WTC11 (cell line): ENCODE measurements around the gene RABL6. TPM values are rescaled to one million over a fixed set of nuclear protein-coding genes. Genes with fewer than 3 reads are reported as not detected.

Experiments
- ATAC-seq: fragments of 200-7000 bp; cut with Tn5 transposase; 2 replicates; pipeline ENCODE4 v1.10.0; 2021; ENCODE audit warnings: mild to moderate bottlenecking, moderate library complexity
- CTCF ChIA-PET: fragments of 300-600 bp; sonication (Branson Sonifier 250); formaldehyde crosslinking; loops from one replicate; lab custom pipeline; 2021; ENCODE audit warnings: antibody characterized with exemption; lab: Charles Lee
- POLR2A ChIA-PET: fragments of 350-600 bp; sonication (Branson Sonifier 250); formaldehyde crosslinking; loops from one replicate; lab custom pipeline; 2021; ENCODE audit warnings: antibody characterized with exemption; lab: Charles Lee
- DNase-seq: peaks from one replicate; pipeline ENCODE4 v3.0.0; 2021; ENCODE audit warnings: low spot score
- H3K27ac Mint-ChIP-seq: 2 replicates; pipeline ENCODE4 v1.8.0; 2021; ENCODE audit warnings: mixed read lengths
- H3K27me3 Mint-ChIP-seq: 2 replicates; pipeline ENCODE4 v1.8.0; 2021; ENCODE audit warnings: low read depth, mild to moderate bottlenecking, moderate library complexity, mixed read lengths
- H3K36me3 Mint-ChIP-seq: 2 replicates; pipeline ENCODE4 v1.8.0; 2021; ENCODE audit warnings: mixed read lengths
- H3K4me1 Mint-ChIP-seq: 2 replicates; pipeline ENCODE4 v1.8.0; 2022; ENCODE audit warnings: mixed read lengths
- H3K4me3 Mint-ChIP-seq: 2 replicates; pipeline ENCODE4 v1.8.0; 2021; ENCODE audit warnings: mild to moderate bottlenecking, moderate library complexity, mixed read lengths
- H3K9me3 Mint-ChIP-seq: 2 replicates; pipeline ENCODE4 v1.8.0; 2021; ENCODE audit warnings: mixed read lengths
- AR ChIP-seq: fragments of 250-450 bp; sonication (Bioruptor Pico); IDR thresholded peaks from 2 replicates; pipeline ENCODE4 v1.9.0; 2021; ENCODE audit warnings: mild to moderate bottlenecking
- CREB1 ChIP-seq: sonication (generic); formaldehyde crosslinking; IDR thresholded peaks from 2 replicates; pipeline ENCODE4 v1.8.0; 2023; ENCODE audit warnings: mild to moderate bottlenecking, missing genetic modification reagents
- FOXP1 ChIP-seq: sonication (generic); formaldehyde crosslinking; IDR thresholded peaks from 2 replicates; pipeline ENCODE4 v1.8.0; 2022; ENCODE audit warnings: missing genetic modification reagents, mild to moderate bottlenecking, moderate library complexity, borderline replicate concordance
- GABPB1 ChIP-seq: sonication (generic); formaldehyde crosslinking; IDR thresholded peaks from 2 replicates; pipeline ENCODE4 v1.8.1; 2023; ENCODE audit warnings: mild to moderate bottlenecking, missing genetic modification reagents
- JAZF1 ChIP-seq: fragments of 250-450 bp; sonication (Bioruptor Pico); IDR thresholded peaks from 2 replicates; pipeline ENCODE4 v1.9.0; 2021; ENCODE audit warnings: moderate library complexity, mild to moderate bottlenecking, inconsistent platforms
- RELA ChIP-seq: sonication (generic); formaldehyde crosslinking; IDR thresholded peaks from 2 replicates; pipeline ENCODE4 v1.8.1; 2022; ENCODE audit warnings: missing genetic modification reagents, mild to moderate bottlenecking, borderline replicate concordance
- TCF7 ChIP-seq: sonication (generic); formaldehyde crosslinking; IDR thresholded peaks from 2 replicates; pipeline ENCODE4 v1.8.0; 2022; ENCODE audit warnings: mild to moderate bottlenecking, low read depth, missing genetic modification reagents, moderate library complexity
- ZBTB21 ChIP-seq: sonication (generic); formaldehyde crosslinking; IDR thresholded peaks from 2 replicates; pipeline ENCODE4 v1.8.1; 2023; ENCODE audit warnings: mild to moderate bottlenecking, missing genetic modification reagents, borderline replicate concordance
- ZNF121 ChIP-seq: sonication (generic); formaldehyde crosslinking; IDR thresholded peaks from 2 replicates; pipeline ENCODE4 v1.8.0; 2023; ENCODE audit warnings: missing genetic modification reagents
- ZNF219 ChIP-seq: sonication (generic); formaldehyde crosslinking; IDR thresholded peaks from 2 replicates; pipeline ENCODE4 v1.8.0; 2023; ENCODE audit warnings: missing genetic modification reagents, mild to moderate bottlenecking, borderline replicate concordance
- ZNF232 ChIP-seq: sonication (generic); formaldehyde crosslinking; IDR thresholded peaks from 2 replicates; pipeline ENCODE4 v1.8.0; 2022; ENCODE audit warnings: mild to moderate bottlenecking, missing genetic modification reagents
- ZNF416 ChIP-seq: fragments of 250-450 bp; sonication (Bioruptor Pico); IDR thresholded peaks from 2 replicates; pipeline ENCODE4 v1.9.0; 2021; ENCODE audit warnings: mild to moderate bottlenecking, inconsistent platforms
- ZNF532 ChIP-seq: fragments of 250-450 bp; sonication (Bioruptor Pico); IDR thresholded peaks from 2 replicates; pipeline ENCODE4 v1.9.0; 2021; ENCODE audit warnings: mild to moderate bottlenecking, borderline replicate concordance
- total RNA-seq: library from RNA; stranded (reverse); gene quantifications from 3 replicates; pipeline ENCODE4 v1.2.3, GENCODE V29; 2021
- TF ChIP-seq, protein P1 (sequence below): sonication (generic); formaldehyde crosslinking; IDR thresholded peaks from 2 replicates; pipeline ENCODE4 v1.8.0; 2022; ENCODE audit warnings: missing genetic modification reagents
- TF ChIP-seq, protein P2 (sequence below): fragments of 250-450 bp; sonication (Bioruptor Pico); IDR thresholded peaks from 2 replicates; pipeline ENCODE4 v1.9.0; 2021; ENCODE audit warnings: moderate library complexity, mild to moderate bottlenecking, inconsistent platforms, borderline replicate concordance
- TF ChIP-seq, protein P3 (sequence below): sonication (generic); formaldehyde crosslinking; conservative IDR thresholded peaks from 2 replicates; pipeline ENCODE4 v1.8.1; 2022; ENCODE audit warnings: mild to moderate bottlenecking, missing genetic modification reagents

The RABL6 gene
- total RNA-seq, 1 experiment from 2014 or later: 171 TPM

- Mint-ChIP-seq H3K27me3 (peaks cover 7% of the 10 kb centered on the region), H3K9me3 (peaks cover 6% of the 10 kb centered on the region), H3K4me3 (no peak overlapping the region), H3K4me1 (peaks cover 4% of the 10 kb centered on the region), H3K27ac (no peak overlapping the region), H3K36me3 (peaks cover 26% of the 10 kb centered on the region)
- TF ChIP-seq ZNF232 (CRISPR knock-in tag): no peak
- TF ChIP-seq FOXP1 (CRISPR knock-in tag): 0 out of 2 replicates have a peak, but pooled peaks have one; percentile 44
- TF ChIP-seq TCF7: 0 out of 2 replicates have a peak, but pooled peaks have one; percentile 25
- ChIA-PET POLR2A (no interaction called here), CTCF (no interaction called here)
- DNase-seq (no peak), ATAC-seq (no peak)
Observed at GRCh38 chr9:136862849-136863622, 55.3 kb downstream of the RABL6 start.

DNA sequence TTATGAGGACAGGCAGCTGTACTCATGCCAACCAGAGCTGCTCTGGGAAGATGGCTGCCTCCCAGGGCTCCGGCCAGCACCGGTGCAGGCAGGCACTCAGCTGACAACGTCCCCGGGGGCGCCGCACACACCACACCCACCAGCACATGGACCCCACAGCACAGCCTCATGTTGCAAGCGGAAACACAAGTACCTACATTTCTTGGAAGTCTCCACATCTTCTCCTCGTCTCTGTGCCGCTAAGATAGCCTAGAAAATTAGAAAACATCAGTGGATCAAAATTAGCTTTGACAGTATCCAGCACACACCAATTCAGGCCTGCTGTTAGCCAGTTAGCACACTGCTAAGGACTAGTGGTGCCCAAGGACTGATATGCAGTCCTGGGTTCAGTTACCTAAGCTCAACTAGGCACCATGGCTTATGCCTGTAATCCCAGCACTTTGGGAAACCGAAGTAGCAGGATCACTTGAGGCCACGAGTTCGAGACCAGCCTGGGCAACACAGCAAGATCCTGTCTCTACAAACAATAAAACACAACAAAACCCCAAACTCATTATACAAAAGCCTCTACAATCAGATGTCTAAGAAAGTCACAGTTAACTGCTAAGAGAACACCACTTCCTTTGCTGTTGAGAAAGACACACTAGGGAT is 56.0 kb downstream of the RABL6 start:
- H3K9me3 Mint-ChIP-seq: peaks cover 13% of the 10 kb centered on the region
- ChIA-PET POLR2A (no interaction called here), CTCF (no interaction called here)
- no peak for DNase-seq
- no peak for ATAC-seq
- no peak overlapping the region for H3K4me3 Mint-ChIP-seq
- peaks cover 34% of the 10 kb centered on the region for H3K36me3 Mint-ChIP-seq
- H3K27ac Mint-ChIP-seq: no peak overlapping the region
- peaks cover 4% of the 10 kb centered on the region for H3K4me1 Mint-ChIP-seq
- H3K27me3 Mint-ChIP-seq: peaks cover 7% of the 10 kb centered on the region
- no peak for TF ChIP-seq ZNF532
- TF ChIP-seq, protein P1, sequence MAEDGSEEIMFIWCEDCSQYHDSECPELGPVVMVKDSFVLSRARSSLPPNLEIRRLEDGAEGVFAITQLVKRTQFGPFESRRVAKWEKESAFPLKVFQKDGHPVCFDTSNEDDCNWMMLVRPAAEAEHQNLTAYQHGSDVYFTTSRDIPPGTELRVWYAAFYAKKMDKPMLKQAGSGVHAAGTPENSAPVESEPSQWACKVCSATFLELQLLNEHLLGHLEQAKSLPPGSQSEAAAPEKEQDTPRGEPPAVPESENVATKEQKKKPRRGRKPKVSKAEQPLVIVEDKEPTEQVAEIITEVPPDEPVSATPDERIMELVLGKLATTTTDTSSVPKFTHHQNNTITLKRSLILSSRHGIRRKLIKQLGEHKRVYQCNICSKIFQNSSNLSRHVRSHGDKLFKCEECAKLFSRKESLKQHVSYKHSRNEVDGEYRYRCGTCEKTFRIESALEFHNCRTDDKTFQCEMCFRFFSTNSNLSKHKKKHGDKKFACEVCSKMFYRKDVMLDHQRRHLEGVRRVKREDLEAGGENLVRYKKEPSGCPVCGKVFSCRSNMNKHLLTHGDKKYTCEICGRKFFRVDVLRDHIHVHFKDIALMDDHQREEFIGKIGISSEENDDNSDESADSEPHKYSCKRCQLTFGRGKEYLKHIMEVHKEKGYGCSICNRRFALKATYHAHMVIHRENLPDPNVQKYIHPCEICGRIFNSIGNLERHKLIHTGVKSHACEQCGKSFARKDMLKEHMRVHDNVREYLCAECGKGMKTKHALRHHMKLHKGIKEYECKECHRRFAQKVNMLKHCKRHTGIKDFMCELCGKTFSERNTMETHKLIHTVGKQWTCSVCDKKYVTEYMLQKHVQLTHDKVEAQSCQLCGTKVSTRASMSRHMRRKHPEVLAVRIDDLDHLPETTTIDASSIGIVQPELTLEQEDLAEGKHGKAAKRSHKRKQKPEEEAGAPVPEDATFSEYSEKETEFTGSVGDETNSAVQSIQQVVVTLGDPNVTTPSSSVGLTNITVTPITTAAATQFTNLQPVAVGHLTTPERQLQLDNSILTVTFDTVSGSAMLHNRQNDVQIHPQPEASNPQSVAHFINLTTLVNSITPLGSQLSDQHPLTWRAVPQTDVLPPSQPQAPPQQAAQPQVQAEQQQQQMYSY (CRISPR knock-in tag): no peak
- TF ChIP-seq ZNF121 (CRISPR knock-in tag): peak; percentile 75; the same call in 1 of the 2 replicates
- no peak for TF ChIP-seq ZNF416 (CRISPR knock-in tag)
- TF ChIP-seq ZBTB21 (CRISPR knock-in tag): no peak

DNA sequence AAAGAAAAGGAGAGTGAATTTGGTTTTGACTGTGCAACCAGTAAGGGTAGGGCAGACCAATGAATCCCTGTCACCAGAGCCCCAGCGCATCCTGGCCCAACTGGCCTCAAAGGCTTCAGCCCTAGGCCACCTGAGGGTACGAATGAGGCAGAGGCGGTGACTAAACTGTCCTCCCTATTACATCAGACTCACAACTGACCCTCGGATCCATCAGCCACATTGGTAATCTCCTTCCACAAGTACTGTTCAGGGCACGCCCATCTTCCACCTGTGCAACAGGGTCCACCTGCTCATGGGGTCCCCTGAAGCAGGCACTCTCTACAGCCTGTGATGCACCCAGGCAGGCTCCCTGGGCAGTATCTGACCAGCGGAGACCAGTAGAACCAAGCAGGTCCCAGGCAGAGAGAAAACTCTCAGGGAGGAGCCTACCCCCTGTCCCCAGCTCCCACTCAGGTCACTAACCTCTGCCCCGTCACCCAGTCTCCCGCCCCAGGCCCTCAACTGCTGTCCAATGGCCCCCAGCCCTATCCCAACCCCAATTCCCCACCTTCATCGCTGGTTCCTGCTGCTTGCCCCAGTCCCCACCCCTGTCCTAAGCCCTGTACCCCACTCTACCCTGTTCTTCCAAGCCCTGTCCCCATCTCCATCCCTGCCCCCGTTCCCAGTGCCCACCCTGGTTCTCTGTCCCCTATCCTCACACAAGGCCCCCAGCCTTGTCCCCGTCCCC is 57.5 kb downstream of the RABL6 start:
- ChIA-PET POLR2A (interaction anchor here (2.4 kb wide), 1 partner anchor 18 kb away, joined by 14 read pairs; no protein-coding TSS in a partner anchor), CTCF (no interaction called here)
- Mint-ChIP-seq H3K27ac (no peak overlapping the region), H3K4me1 (peaks cover 4% of the 10 kb centered on the region), H3K27me3 (peaks cover 11% of the 10 kb centered on the region), H3K4me3 (peak overlapping the region; percentile 71), H3K36me3 (peaks cover 39% of the 10 kb centered on the region), H3K9me3 (peaks cover 18% of the 10 kb centered on the region)
- ATAC-seq (no peak), DNase-seq (no peak)
- TF ChIP-seq, protein P2, sequence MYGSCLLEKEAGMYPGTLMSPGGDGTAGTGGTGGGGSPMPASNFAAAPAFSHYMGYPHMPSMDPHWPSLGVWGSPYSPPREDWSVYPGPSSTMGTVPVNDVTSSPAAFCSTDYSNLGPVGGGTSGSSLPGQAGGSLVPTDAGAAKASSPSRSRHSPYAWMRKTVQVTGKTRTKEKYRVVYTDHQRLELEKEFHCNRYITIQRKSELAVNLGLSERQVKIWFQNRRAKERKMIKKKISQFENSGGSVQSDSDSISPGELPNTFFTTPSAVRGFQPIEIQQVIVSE (CRISPR knock-in tag): no peak
- TF ChIP-seq CREB1 (CRISPR knock-in tag) (no peak), GABPB1 (CRISPR knock-in tag) (peak; percentile 93), ZNF219 (CRISPR knock-in tag) (no peak), RELA (CRISPR knock-in tag) (no peak), AR (CRISPR knock-in tag) (no peak), JAZF1 (no peak)
- TF ChIP-seq, protein P3, sequence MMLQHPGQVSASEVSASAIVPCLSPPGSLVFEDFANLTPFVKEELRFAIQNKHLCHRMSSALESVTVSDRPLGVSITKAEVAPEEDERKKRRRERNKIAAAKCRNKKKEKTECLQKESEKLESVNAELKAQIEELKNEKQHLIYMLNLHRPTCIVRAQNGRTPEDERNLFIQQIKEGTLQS (CRISPR knock-in tag): no peak
